Endothelial cell of umbilical vein (primary cell): ENCODE data around the gene STK11IP. TPM values are rescaled to one million over a fixed set of nuclear protein-coding genes. Genes with fewer than 3 reads are reported as not detected.

Experiments used
- BruUV-seq: library from RNA; stranded (reverse); fragments of 400-500 nt; replicated peaks from 2 replicates; lab custom pipeline; 2021; lab: Mats Ljungman, UMichigan
- CTCF ChIA-PET: fragments of 300-600, 350-600 bp; sonication (Branson Sonifier 250); formaldehyde crosslinking; loops from one replicate; lab custom pipeline; 2021; ENCODE audit warnings: antibody characterized with exemption, inconsistent platforms; lab: Charles Lee
- POLR2A ChIA-PET: fragments of 300-600, 350-600 bp; sonication (Branson Sonifier 250); formaldehyde crosslinking; loops from one replicate; lab custom pipeline; 2021; ENCODE audit warnings: antibody characterized with exemption, inconsistent platforms; lab: Charles Lee
- DNase-seq: peaks from one replicate; pipeline ENCODE4 v3.0.0-alpha.2; 2011; ENCODE audit warnings: low read depth, low spot score
- FAIRE-seq: peaks from 2 replicates; lab custom pipeline; 2011; peaks lifted over from hg19 to GRCh38; lab: Jason Lieb, UNC
- H2AFZ ChIP-seq: 2 replicates; pipeline ENCODE4 v1.6.0; 2012; ENCODE audit warnings: low read depth, low read length, control low read depth, inconsistent platforms
- H3K27ac ChIP-seq: 2 replicates; pipeline ENCODE4 v1.5.1; 2011; ENCODE audit warnings: low read depth, mild to moderate bottlenecking, control low read depth, low read length, moderate library complexity; ENCODE audit not compliant: insufficient read depth
- H3K27me3 ChIP-seq, 2 experiments: 2 replicates each; pipeline versions ENCODE4 v1.6.0 to v1.6.1; 2011; ENCODE audit warnings: low read length in 2 of 2, mixed read lengths in 1 of 2; ENCODE audit not compliant: control insufficient read depth in 2 of 2, insufficient read depth in 2 of 2
- H3K36me3 ChIP-seq, 2 experiments: 2 replicates in 1 of 2; 3 replicates in 1 of 2; pipeline ENCODE4 v1.5.1; 2011; ENCODE audit warnings: low read length in 2 of 2, mild to moderate bottlenecking in 1 of 2, moderate library complexity in 1 of 2; ENCODE audit not compliant: control insufficient read depth in 2 of 2, insufficient read depth in 2 of 2; ENCODE audit errors: extremely low read depth in 1 of 2
- H3K4me1 ChIP-seq: 3 replicates; pipeline ENCODE4 v1.5.1; 2011; ENCODE audit warnings: mild to moderate bottlenecking, low read length; ENCODE audit not compliant: control insufficient read depth, insufficient read depth; ENCODE audit errors: extremely low read depth
- H3K4me2 ChIP-seq: 2 replicates; pipeline ENCODE4 v1.6.1; 2011; ENCODE audit warnings: low read length, control low read depth, mixed read lengths; ENCODE audit not compliant: insufficient read depth
- H3K4me3 ChIP-seq, 3 experiments: fragments of 200-600 bp in 1 of 3; sonication (generic), shearing (Covaris generic) in 1 of 3; replicated peaks in 1 of 3; 2 replicates each; pipeline ENCODE4 v1.5.1; 2011 to 2016; ENCODE audit warnings: control low read depth in 3 of 3, low read length in 3 of 3, mild to moderate bottlenecking in 2 of 3, inconsistent platforms in 1 of 3, low read depth in 1 of 3, moderate library complexity in 1 of 3; ENCODE audit not compliant: insufficient read depth in 1 of 3
- H3K79me2 ChIP-seq: 2 replicates; pipeline ENCODE4 v1.6.0; 2012; ENCODE audit warnings: low read length, inconsistent platforms; ENCODE audit not compliant: control insufficient read depth, insufficient read depth
- H3K9ac ChIP-seq: replicated peaks from 2 replicates; pipeline ENCODE3; 2011; ENCODE audit warnings: low read length, control low read depth; ENCODE audit not compliant: insufficient read depth; ENCODE audit errors: extremely low read depth
- H3K9me1 ChIP-seq: replicated peaks from 3 replicates; pipeline ENCODE4 v1.6.0; 2011; ENCODE audit warnings: mild to moderate bottlenecking, low read length; ENCODE audit not compliant: control insufficient read depth, insufficient read depth; ENCODE audit errors: extremely low read depth
- H3K9me3 ChIP-seq: replicated peaks from 2 replicates; pipeline ENCODE4 v1.5.1; 2012; ENCODE audit warnings: low read length, inconsistent platforms; ENCODE audit not compliant: control insufficient read depth, insufficient read depth
- H4K20me1 ChIP-seq: replicated peaks from 2 replicates; pipeline ENCODE3; 2011; ENCODE audit warnings: mild to moderate bottlenecking, low read length; ENCODE audit not compliant: control insufficient read depth, insufficient read depth; ENCODE audit errors: extremely low read depth
- EZH2 ChIP-seq: IDR thresholded peaks from 2 replicates; pipeline ENCODE4 v1.6.1; 2012; ENCODE audit warnings: borderline replicate concordance, low read depth, mild to moderate bottlenecking, moderate library complexity, low read length, inconsistent platforms; ENCODE audit not compliant: severe bottlenecking
- GATA2 ChIP-seq: IDR thresholded peaks from 2 replicates; pipeline ENCODE4 v1.7.0; 2011; ENCODE audit warnings: low read depth, mild to moderate bottlenecking, moderate library complexity, mixed read lengths, low read length; ENCODE audit not compliant: insufficient read length, insufficient read depth
- JUN ChIP-seq: IDR thresholded peaks from 2 replicates; pipeline ENCODE4 v1.6.1; 2011; ENCODE audit warnings: borderline replicate concordance, low read depth; ENCODE audit not compliant: insufficient read length, insufficient read depth
- MYC ChIP-seq: IDR thresholded peaks from one replicate; pipeline ENCODE4 v1.6.1; 2011; ENCODE audit warnings: mild to moderate bottlenecking, low read depth, low read length
- POLR2AphosphoS5 ChIP-seq: IDR thresholded peaks from 2 replicates; pipeline ENCODE4 v1.6.1; 2012; ENCODE audit warnings: low read depth, mild to moderate bottlenecking, control low read depth, low read length, moderate library complexity; ENCODE audit not compliant: insufficient read depth
- dilution Hi-C: fragments of 300-500 bp; cut with MboI; formaldehyde crosslinking; loops from one replicate; pipeline ENCODE4 v1.15.0; 2019; ENCODE audit warnings: low sequenced_read_pairs; ENCODE audit not compliant: extremely low pct_ligation_motif_present
- intact Hi-C: fragments of 100-400 bp; cut with micrococcal nuclease; formaldehyde crosslinking; loops from one replicate; pipeline ENCODE4 v1.10.0; 2022
- polyA plus RNA-seq, 4 experiments: library from polyadenylated mRNA; depleted of rRNA in 3 of 4; stranded (reverse) in 3 of 4; unstranded in 1 of 4; fragments of >200 nt; gene quantifications; 2 replicates each; pipeline versions ENCODE4 v1.2.1 to v1.2.3, GENCODE V29; 2011 to 2012; ENCODE audit warnings: missing spikeins in 1 of 4
- total RNA-seq: library from RNA; stranded (reverse); gene quantifications from 2 replicates; pipeline ENCODE4 v1.2.3, GENCODE V29; 2021
- TF ChIP-seq, protein P1 (sequence below), 2 donors: IDR thresholded peaks; 1 replicate in 1 of 2; 2 replicates in 1 of 2; pipeline ENCODE4 v1.5.1; 2011; ENCODE audit warnings: low read length in 2 of 2, mild to moderate bottlenecking in 2 of 2, moderate library complexity in 2 of 2, control low read depth in 1 of 2, inconsistent platforms in 1 of 2, low read depth in 1 of 2; ENCODE audit not compliant: insufficient read depth in 1 of 2; ENCODE audit errors: extremely low read depth in 1 of 2

The STK11IP gene
- total and polyA plus RNA-seq, 2 donors (not counting 3 experiments of a cell fraction or from before 2014, with no cell fraction given), result 17.7 to 19.2 TPM

GRCh38 chr2:219615894-219616293 is 18.2 kb downstream of the STK11IP start:
- no peaks in the 10 kb centered on the region for H3K9me1 ChIP-seq
- BruUV-seq, result no TSS peak
- H3K36me3 ChIP-seq, result peaks cover 0 to 11% of the 10 kb centered on the region in 2 experiments
- no peaks in the 10 kb centered on the region for H3K79me2 ChIP-seq
- ChIA-PET CTCF (no interaction called here), POLR2A (no interaction called here)
- H3K9me3 ChIP-seq, result no peaks in the 10 kb centered on the region
- dilution Hi-C loops (no loop called here), intact Hi-C loops (no loop called here)
- no peak for DNase-seq
- no peak overlapping the region for H3K4me3 ChIP-seq
- H2AFZ ChIP-seq, result no peak overlapping the region
- no peak overlapping the region for H3K27ac ChIP-seq
- FAIRE-seq, result no peak
- TF ChIP-seq EZH2, result no peak
- no peak for TF ChIP-seq GATA2
- TF ChIP-seq, protein P1, sequence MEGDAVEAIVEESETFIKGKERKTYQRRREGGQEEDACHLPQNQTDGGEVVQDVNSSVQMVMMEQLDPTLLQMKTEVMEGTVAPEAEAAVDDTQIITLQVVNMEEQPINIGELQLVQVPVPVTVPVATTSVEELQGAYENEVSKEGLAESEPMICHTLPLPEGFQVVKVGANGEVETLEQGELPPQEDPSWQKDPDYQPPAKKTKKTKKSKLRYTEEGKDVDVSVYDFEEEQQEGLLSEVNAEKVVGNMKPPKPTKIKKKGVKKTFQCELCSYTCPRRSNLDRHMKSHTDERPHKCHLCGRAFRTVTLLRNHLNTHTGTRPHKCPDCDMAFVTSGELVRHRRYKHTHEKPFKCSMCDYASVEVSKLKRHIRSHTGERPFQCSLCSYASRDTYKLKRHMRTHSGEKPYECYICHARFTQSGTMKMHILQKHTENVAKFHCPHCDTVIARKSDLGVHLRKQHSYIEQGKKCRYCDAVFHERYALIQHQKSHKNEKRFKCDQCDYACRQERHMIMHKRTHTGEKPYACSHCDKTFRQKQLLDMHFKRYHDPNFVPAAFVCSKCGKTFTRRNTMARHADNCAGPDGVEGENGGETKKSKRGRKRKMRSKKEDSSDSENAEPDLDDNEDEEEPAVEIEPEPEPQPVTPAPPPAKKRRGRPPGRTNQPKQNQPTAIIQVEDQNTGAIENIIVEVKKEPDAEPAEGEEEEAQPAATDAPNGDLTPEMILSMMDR (IDR thresholded peaks at IDR 0.05; ENCODE audit: extremely low read depth in 1 of 2, insufficient read depth in 1 of 2, low read depth in 1 of 2, low read length in 2 of 2), result no peak
- no peak for TF ChIP-seq MYC
- TF ChIP-seq POLR2AphosphoS5, result no peak
- no peak for TF ChIP-seq JUN
- no peaks in the 10 kb centered on the region for H4K20me1 ChIP-seq
- no peaks in the 10 kb centered on the region for H3K4me1 ChIP-seq
- no peak overlapping the region for H3K9ac ChIP-seq
- peaks cover 0 to 1% of the 10 kb centered on the region in 2 experiments for H3K27me3 ChIP-seq
- H3K4me2 ChIP-seq, result no peak overlapping the region
